DMS79 (cell line): ENCODE measurements around the gene SIRT7.

Source experiments
- DNase-seq: peaks from one replicate; lab custom pipeline; 2025; lab: John Stamatoyannopoulos, UW

Gene SIRT7

GRCh38 chr17:81932333-81932983, 14.5 kb upstream of the SIRT7 start:
- DNase-seq = no peak

- DNase-seq = no peak
These were observed 13.8 kb upstream of the SIRT7 start for GRCh38 chr17:81931557-81932332.

GRCh38 chr17:81931189-81931556, 13.2 kb upstream of the SIRT7 start:
- no peak for DNase-seq

- no peak for DNase-seq
These were observed 12.5 kb upstream of the SIRT7 start for GRCh38 chr17:81930142-81931125.

- no peak for DNase-seq
These were observed 11.5 kb upstream of the SIRT7 start for GRCh38 chr17:81929253-81930141.

- no peak for DNase-seq
These were observed 10.7 kb upstream of the SIRT7 start for GRCh38 chr17:81928544-81929252.

GRCh38 chr17:81927653-81928543, 9.9 kb upstream of the SIRT7 start, which contains the start of gene MAFG:
TSS of gene MAFG (minus strand) at chr17:81927735. CDS start at chr17:81923185, 4,550 bp downstream.
- peak; percentile 54 for DNase-seq

- no peak for DNase-seq
These were observed 9.2 kb upstream of the SIRT7 start for GRCh38 chr17:81927152-81927652.

GRCh38 chr17:81926451-81927151, 8.6 kb upstream of the SIRT7 start:
- no peak for DNase-seq

- no peak for DNase-seq
These were observed 8.0 kb upstream of the SIRT7 start for GRCh38 chr17:81925860-81926450.

- DNase-seq = no peak
These were observed 6.9 kb upstream of the SIRT7 start for GRCh38 chr17:81924557-81925532.

- DNase-seq = no peak
These were observed 5.6 kb upstream of the SIRT7 start for GRCh38 chr17:81923302-81924260.

- no peak for DNase-seq
These were observed 4.8 kb upstream of the SIRT7 start for GRCh38 chr17:81922566-81923301.

GRCh38 chr17:81921996-81922565, 4.1 kb upstream of the SIRT7 start:
- DNase-seq = no peak

GRCh38 chr17:81921537-81921862, 3.5 kb upstream of the SIRT7 start:
- no peak for DNase-seq
